Posterior cingulate gyrus (tissue), 11 donors: ENCODE data around the gene ASB5.

ENCODE experiments used
- DNase-seq, 10 donors: peaks; one replicate each; pipeline versions ENCODE4 v3.0.0 to v3.0.0-alpha.2; 2020 to 2021; ENCODE audit warnings: mixed read lengths in 3 of 10
- intact Hi-C: fragments of 100-400 bp; cut with DNase I; formaldehyde crosslinking; loops from one replicate; pipeline ENCODE4 v1.15.1; 2023

ASB5 gene

GRCh38 chr4:176186671-176187395 is 82.2 kb downstream of the ASB5 start:
- DNase-seq = no peak
- intact Hi-C loops = no loop called here

- intact Hi-C loops = no loop called here
- DNase-seq = no peak
These were observed 83.0 kb downstream of the ASB5 start for GRCh38 chr4:176186067-176186466.

GRCh38 chr4:176185051-176185450 is 84.0 kb downstream of the ASB5 start:
- intact Hi-C loops = no loop called here

More at GRCh38 chr4:176185051-176185450, 84.0 kb downstream of the ASB5 start:
- DNase-seq = no peak
